Cardiac fibroblast (primary cell): ENCODE results near the gene EHD3.
A peak's percentile ranks its signal among the peaks of the same experiment; 100 is the strongest.

Source experiments
- DNase-seq, 2 donors: peaks; one replicate each; pipeline versions ENCODE4 v3.0.0 to v3.0.0-alpha.2; 2010; ENCODE audit warnings: low read depth in 2 of 2
- H3K4me3 ChIP-seq, 2 donors: replicated peaks in 1 of 2; 1 replicate in 1 of 2; 2 replicates in 1 of 2; pipeline ENCODE4 v1.5.1; 2011; ENCODE audit warnings: low read depth in 2 of 2, low read length in 2 of 2, mild to moderate bottlenecking in 2 of 2, moderate library complexity in 1 of 2
- CTCF ChIP-seq: IDR thresholded peaks from one replicate; pipeline ENCODE4 v1.5.1; 2011; ENCODE audit warnings: low read depth, mild to moderate bottlenecking, low read length, inconsistent platforms

EHD3 gene

GRCh38 chr2:31269087-31269486 is 35.1 kb downstream of the EHD3 start:
- TF ChIP-seq CTCF, result no peak
- DNase-seq, result peak in 1 of 2 donors; percentile 47
- H3K4me3 ChIP-seq, result no peak overlapping the region

DNA sequence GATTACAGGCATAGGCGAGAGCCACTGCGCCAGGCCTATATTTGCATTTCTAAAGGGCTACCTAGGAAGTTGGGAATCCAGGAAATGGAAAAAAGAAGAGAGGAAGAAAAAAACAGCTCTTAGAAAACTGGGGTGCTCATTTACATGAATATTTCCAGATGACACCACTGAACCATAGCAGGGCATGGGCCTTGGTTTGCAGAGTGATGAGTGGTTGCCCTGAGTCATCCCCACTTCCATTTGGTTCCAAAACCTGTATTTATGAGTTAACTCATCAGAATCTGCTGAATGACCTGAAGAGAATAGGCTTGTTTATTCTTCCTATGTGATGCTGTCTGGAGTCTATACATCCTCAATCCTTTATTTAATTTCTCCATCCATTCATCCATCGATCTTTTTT is 36.2 kb downstream of the EHD3 start:
- DNase-seq, result peak in 1 of 2 donors; percentile 63

DNA sequence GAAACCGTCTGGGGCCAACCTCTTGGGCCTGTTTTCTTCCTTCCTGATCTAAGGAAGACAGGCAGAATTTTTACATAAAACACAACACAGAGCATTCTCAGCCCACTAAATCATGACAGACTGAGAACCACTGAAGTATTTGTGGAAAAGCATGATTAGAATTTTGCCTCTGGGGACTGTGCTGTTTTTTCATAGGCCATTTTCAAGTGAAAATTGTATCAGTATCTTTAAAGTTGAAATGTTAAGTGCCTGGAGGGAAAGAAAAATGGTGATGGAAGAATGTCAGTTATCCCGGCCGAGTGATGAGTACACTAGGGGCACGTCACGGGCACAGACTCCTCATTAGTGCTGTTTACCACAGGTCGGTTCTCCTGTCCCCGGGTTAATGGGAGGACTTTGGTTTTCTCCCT is 36.9 kb downstream of the EHD3 start:
- DNase-seq, result no peak
- no peak overlapping the region for H3K4me3 ChIP-seq
- no peak for TF ChIP-seq CTCF

More for the DNA sequence above, 36.2 kb downstream of the EHD3 start:
- no peak for TF ChIP-seq CTCF
- H3K4me3 ChIP-seq, result no peak overlapping the region

GRCh38 chr2:31271851-31272267 is 37.9 kb downstream of the EHD3 start:
- peak in 1 of 2 donors; percentile 59 for DNase-seq
- no peak for TF ChIP-seq CTCF
- no peak overlapping the region for H3K4me3 ChIP-seq

DNA sequence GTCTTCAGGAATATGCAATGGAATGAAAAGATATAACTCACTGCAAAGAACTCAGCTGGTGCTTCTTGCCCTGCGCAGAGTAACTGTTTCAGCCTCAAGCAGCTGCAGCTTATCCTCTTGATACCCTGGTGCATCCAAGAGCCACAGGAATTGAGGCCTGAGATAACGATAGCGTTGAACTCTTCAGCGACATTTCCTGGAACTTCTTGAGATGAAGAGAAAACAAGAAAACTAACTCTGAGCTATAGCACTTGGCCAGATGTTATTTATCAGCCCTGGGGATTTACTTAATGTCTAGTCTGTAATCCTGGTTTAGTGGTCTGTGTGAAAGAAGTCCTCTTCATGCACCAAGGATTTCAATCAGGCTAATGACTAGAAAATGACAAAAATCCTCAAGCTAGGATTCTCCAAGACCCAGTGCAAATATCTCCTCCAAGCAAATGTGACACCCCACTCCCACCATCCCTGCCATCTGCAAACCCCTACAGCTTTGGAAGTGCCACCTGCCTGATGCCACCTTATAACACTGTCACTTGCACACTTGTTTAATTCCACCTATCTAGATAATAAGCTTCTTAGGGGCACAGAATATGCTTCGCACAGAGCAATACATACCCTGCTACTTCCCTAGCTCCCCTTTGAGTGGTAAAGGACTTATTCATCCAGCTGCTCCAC is 40.6 kb downstream of the EHD3 start:
- no peak for TF ChIP-seq CTCF
- DNase-seq, result peak in 1 of 2 donors; percentile 74
- no peak overlapping the region for H3K4me3 ChIP-seq

DNA sequence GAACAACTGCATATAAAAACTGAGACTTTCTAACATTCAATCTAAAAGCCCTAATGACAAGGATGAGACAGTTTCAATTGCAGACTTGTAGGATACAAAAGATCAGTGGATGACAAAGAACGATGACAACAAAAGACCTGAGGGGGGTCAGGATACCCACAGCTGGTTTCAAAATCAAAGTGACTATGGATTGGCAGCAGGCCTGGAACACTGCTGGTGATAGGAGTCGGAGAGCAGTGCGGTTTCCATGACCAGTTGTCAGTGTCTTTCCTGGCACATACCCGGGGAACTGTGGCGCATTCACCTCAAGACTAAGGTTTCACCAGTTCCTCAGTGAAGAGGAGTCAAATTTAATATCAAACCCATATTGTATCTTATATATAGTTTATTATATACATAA is 42.0 kb downstream of the EHD3 start:
- peak in 1 of 2 donors; percentile 38 for DNase-seq
- TF ChIP-seq CTCF, result no peak
- H3K4me3 ChIP-seq, result no peak overlapping the region

GRCh38 chr2:31277621-31278020 is 43.7 kb downstream of the EHD3 start:
- TF ChIP-seq CTCF, result no peak
- no peak overlapping the region for H3K4me3 ChIP-seq
- no peak for DNase-seq
